Fibroblast of the aortic adventitia (primary cell): ENCODE results near the gene ASZ1. TPM values are rescaled to one million over a fixed set of nuclear protein-coding genes. Genes with fewer than 3 reads are reported as not detected.
"Not testable (repeated sequence)": the region's sequence is repeated elsewhere in the genome, so short reads cannot be mapped to it uniquely, and the experiment has no call there.

Experiments
- DNase-seq: peaks from one replicate; pipeline ENCODE4 v3.0.0-alpha.2; 2010; ENCODE audit warnings: low read depth
- H3K4me3 ChIP-seq: 2 replicates; pipeline ENCODE4 v1.5.1; 2011; ENCODE audit warnings: low read depth, mild to moderate bottlenecking, control low read depth, low read length, moderate library complexity
- total RNA-seq: library from RNA; depleted of rRNA; stranded (reverse); fragments of >200 nt; gene quantifications from 2 replicates; pipeline ENCODE4 v1.2.3, GENCODE V29; 2012; ENCODE audit warnings: low replicate concordance
- TF ChIP-seq, protein P1 (sequence below): IDR thresholded peaks from 2 replicates; pipeline ENCODE4 v1.5.1; 2011; ENCODE audit warnings: mild to moderate bottlenecking, low read length, control low read depth, inconsistent platforms; ENCODE audit not compliant: insufficient read depth

Gene ASZ1, protein sequence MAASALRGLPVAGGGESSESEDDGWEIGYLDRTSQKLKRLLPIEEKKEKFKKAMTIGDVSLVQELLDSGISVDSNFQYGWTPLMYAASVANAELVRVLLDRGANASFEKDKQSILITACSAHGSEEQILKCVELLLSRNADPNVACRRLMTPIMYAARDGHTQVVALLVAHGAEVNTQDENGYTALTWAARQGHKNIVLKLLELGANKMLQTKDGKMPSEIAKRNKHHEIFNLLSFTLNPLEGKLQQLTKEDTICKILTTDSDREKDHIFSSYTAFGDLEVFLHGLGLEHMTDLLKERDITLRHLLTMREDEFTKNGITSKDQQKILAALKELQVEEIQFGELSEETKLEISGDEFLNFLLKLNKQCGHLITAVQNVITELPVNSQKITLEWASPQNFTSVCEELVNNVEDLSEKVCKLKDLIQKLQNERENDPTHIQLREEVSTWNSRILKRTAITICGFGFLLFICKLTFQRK
- total RNA-seq = not detected in 2 replicates

DNA sequence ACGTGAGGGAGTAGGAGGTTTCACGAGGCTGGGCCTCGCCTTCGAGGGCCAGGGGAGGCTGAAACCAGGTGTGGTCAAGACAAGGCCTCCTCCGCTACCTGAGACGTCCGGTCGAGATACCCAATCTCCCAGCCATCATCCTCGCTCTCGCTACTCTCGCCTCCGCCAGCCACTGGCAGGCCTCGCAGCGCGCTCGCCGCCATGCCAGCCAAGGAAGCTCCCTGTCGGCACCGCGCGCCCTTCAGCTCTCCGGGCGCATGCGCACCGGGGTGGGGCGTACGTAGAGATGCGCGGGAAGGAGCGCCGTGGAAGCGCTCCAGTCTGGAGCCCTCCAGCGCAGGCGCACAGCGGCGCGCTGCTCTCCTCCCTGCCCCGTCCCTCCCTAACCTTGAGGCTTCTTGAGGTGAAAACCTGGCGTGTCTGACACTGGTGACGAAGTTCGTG is at the start of gene ASZ1:
Gene ASZ1 (minus strand): TSS at position 236 of the 444 bp plus-strand sequence. CDS start 33 bp downstream, at position 203.
- TF ChIP-seq, protein P1, sequence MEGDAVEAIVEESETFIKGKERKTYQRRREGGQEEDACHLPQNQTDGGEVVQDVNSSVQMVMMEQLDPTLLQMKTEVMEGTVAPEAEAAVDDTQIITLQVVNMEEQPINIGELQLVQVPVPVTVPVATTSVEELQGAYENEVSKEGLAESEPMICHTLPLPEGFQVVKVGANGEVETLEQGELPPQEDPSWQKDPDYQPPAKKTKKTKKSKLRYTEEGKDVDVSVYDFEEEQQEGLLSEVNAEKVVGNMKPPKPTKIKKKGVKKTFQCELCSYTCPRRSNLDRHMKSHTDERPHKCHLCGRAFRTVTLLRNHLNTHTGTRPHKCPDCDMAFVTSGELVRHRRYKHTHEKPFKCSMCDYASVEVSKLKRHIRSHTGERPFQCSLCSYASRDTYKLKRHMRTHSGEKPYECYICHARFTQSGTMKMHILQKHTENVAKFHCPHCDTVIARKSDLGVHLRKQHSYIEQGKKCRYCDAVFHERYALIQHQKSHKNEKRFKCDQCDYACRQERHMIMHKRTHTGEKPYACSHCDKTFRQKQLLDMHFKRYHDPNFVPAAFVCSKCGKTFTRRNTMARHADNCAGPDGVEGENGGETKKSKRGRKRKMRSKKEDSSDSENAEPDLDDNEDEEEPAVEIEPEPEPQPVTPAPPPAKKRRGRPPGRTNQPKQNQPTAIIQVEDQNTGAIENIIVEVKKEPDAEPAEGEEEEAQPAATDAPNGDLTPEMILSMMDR = no peak
- no peak for DNase-seq
- no peak within 1 kb of the TSS for H3K4me3 ChIP-seq

DNA sequence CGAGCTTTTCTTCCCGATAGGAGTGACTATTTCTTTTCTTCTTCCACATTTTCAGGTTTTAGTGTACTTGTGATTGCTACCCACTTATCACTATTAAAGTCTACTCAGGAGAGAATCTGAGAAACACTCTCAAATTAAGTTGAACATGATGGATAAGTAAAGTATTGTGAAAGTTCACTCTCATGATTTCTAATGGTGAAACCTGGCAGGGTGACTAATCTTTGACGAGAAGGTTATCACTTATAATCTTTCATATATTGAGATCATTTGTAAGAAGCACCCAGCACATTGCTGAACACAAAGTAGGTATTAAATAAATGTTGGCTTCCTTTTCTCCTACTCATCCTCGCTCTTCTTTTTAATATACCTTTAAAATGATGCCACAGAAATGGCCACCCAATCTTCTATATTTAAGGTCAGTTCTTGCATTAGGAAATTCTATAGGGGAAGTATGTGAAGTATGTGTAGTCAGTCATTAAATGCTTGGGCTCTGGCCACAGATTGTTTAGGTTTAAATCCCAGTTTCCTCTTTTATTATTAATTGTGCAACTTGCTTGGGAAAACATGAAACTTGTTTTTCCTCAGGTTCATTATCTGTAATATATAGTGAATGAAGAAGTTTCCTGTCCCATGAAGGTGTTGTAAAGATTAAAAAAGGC is 49.4 kb upstream of the ASZ1 start:
- DNase-seq = no peak
- H3K4me3 ChIP-seq = no peak overlapping the region
- TF ChIP-seq, protein P1 = no peak

DNA sequence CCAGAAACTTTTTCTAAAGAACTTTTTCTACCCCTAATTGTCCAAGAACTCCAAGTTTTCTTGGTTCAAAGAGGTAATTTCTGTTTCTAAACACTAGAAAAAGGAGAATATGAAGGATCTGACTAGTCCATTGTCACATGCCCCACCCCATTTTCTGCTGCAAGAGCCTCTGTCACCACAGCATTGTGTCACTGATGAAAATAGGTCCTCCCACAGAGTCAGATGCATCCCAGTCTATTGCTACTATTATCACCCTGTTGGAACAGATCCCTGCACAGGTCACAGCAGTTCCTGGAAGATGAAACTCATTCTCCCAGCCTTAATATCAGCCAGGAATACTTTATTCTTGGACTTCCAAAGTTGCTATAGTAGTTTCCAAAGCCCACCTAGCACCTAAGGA is 45.0 kb upstream of the ASZ1 start:
- TF ChIP-seq, protein P1 = no peak
- DNase-seq = no peak
- no peak overlapping the region for H3K4me3 ChIP-seq

DNA sequence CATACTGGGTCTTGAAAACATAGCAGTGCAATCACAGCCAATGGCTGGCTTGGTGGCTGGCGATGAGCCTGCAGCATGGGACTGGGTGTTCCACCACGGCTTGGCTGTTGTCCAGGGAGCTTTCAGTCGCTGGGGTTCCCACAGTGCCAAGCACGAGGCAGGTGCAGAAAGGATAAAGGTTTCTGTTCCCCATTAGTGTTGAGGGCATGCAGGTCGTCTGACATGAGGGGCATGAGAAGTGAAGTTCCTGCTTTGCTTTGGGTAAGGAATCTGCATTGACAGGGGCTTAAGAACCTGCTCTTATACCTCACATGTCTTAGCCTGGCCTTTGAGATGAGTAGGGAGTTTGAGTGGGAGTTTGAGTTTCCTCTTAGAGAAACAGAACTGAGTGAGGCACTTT is 43.5 kb upstream of the ASZ1 start:
- TF ChIP-seq, protein P1 = no peak

DNA sequence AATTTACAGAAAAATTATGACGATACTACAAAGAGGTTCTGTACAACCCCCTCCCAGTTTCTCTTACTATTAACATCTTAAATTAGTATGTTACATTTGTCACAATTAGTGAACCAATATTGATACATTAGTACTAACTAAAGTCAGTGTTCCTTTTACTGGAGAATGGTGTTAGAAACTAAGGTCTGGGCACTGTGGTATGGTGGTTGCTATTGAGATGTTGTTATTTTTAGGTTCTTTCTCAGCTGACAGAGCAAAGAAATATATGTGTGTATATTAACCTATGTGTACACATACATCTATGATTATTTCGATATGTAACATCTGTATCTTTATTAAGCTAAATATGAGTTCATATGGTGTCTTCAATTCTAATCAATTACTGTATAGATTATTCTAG is 40.9 kb upstream of the ASZ1 start:
- TF ChIP-seq, protein P1 = no peak
- DNase-seq = no peak
- H3K4me3 ChIP-seq = no peak overlapping the region

More for the DNA sequence above, 43.5 kb upstream of the ASZ1 start:
- no peak for DNase-seq
- no peak overlapping the region for H3K4me3 ChIP-seq

DNA sequence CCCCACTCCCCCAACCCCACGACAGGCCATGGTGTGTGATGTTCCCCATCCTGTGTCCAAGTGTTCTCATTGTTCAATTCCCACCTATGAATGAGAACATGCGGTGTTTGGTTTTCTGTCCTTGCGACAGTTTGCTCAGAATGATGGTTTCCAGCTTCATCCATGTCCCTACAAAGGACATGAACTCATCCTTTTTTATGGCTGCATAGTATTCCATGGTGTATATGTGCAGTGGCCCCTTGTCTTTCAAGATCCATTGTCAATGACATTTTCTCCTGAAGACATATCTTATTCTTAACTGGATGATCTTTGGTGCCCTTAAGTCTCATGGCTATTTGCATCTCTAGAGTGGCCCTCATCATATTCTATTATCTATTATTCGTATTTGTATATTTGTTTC is 33.5 kb upstream of the ASZ1 start:
- DNase-seq, H3K4me3 ChIP-seq: not testable (repeated sequence)

DNA sequence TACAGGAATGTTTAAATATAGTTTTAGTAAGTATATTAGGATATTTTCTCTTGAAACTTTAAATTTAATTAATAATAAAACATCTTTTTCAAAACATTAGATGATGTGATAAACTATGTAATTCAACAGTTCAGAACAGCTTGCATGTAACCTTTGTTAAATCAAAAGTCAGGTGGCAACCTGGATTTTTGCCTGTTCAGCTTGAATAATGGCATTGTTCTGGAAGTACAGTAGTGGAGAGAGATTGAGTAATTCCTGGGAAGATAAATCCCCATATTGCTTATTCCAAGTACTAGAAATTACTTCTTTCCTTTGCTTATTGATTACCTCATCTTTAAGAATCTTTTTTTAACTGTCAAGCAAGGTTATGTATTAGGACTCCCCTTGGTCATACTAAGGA is 32.4 kb upstream of the ASZ1 start:
- TF ChIP-seq, protein P1 = no peak
- H3K4me3 ChIP-seq = no peak overlapping the region
- DNase-seq = no peak
